ENCODE data around the gene DAB1.

- TF ChIP-seq POLR2AphosphoS5 (IDR thresholded peaks at IDR 0.05; ENCODE audit: low read depth), result no peak
- no peak for TF ChIP-seq CTCF (IDR thresholded peaks at IDR 0.05; ENCODE audit: insufficient read depth, low read length)
- no peak for TF ChIP-seq GABPA (IDR thresholded peaks at IDR 0.05; ENCODE audit: low read depth)
- TF ChIP-seq REST (IDR thresholded peaks at IDR 0.05; ENCODE audit: insufficient replicate concordance, low read depth), result no peak
These were observed 112.4 kb downstream of the DAB1 start for GRCh38 chr1:57311411-57311810.

All from HL-60 (cell line).